Activated naive CD4-positive, alpha-beta T cell treated with anti-CD3 and anti-CD28 coated beads, Interleukin-2, amount 50 U/mL, for 24 hours (primary cell): ENCODE results near the gene DSCAM.

ENCODE experiments used
- H3K27ac Mint-ChIP-seq: one replicate; pipeline ENCODE4 v1.8.0; 2021; ENCODE audit warnings: mild to moderate bottlenecking, mixed read lengths
- H3K27me3 Mint-ChIP-seq: one replicate; pipeline ENCODE4 v1.8.0; 2021; ENCODE audit warnings: mixed read lengths
- H3K36me3 Mint-ChIP-seq: one replicate; pipeline ENCODE4 v1.8.0; 2021; ENCODE audit warnings: mixed read lengths
- H3K4me1 Mint-ChIP-seq: one replicate; pipeline ENCODE4 v1.8.0; 2021; ENCODE audit warnings: mixed read lengths
- H3K4me3 Mint-ChIP-seq: one replicate; pipeline ENCODE4 v1.8.0; 2021; ENCODE audit warnings: mild to moderate bottlenecking, mixed read lengths
- H3K9me3 Mint-ChIP-seq: one replicate; pipeline ENCODE4 v1.8.0; 2021; ENCODE audit warnings: mixed read lengths

The DSCAM gene

GRCh38 chr21:40819071-40819900 lies 27.7 kb downstream of the DSCAM start:
- no peak overlapping the region for H3K4me3 Mint-ChIP-seq
- H3K9me3 Mint-ChIP-seq = peaks cover 4% of the 10 kb centered on the region
- no peak overlapping the region for H3K27ac Mint-ChIP-seq
- H3K27me3 Mint-ChIP-seq = no peaks in the 10 kb centered on the region
- no peaks in the 10 kb centered on the region for H3K36me3 Mint-ChIP-seq
- no peaks in the 10 kb centered on the region for H3K4me1 Mint-ChIP-seq

DNA sequence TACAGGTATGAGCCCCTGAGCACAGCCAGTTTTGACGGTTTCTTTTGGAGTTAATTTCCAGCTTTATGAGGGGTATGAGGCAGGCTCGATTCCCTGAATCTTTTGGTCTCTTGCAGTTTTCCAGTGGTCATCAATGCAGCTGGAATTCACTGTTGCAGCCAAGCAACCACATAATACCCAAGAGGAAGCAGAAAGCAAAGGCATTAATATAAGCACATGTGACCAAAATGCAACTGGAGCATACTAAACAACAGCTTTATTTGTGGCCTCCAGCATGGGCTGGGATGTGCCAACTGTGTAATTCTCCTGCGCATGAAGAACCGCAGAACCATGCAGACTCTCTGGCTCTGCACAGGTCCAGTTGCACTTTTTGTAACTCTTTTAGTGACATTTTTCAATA lies 33.0 kb downstream of the DSCAM start:
- Mint-ChIP-seq H3K4me1 (no peaks in the 10 kb centered on the region), H3K4me3 (no peak overlapping the region), H3K27me3 (no peaks in the 10 kb centered on the region), H3K27ac (no peak overlapping the region), H3K9me3 (no peaks in the 10 kb centered on the region), H3K36me3 (no peaks in the 10 kb centered on the region)

DNA sequence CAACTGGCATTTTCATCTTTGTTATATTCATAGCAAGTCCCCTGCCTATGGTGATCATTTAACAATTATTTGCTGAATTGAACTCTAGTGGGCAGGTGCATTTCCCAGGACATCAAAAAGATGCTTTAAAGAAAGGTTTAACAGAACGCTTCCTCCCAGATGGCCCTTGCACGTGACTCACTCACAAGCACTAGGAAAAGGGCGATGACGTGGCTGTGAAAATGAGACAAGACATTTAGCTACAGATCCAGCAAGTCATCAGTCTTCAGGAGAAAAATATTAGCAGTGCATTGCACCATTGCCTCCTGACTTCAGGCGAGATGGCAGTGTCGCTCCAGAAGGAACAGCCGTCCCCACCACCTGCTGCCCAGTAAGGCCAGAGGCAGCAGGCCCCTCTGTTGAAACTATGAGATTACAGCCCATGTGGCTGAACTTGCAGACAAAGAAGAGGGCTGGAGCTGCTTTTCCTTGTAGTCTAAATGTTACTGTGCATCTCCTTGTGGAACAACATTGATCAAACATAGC lies 37.2 kb downstream of the DSCAM start:
- Mint-ChIP-seq H3K4me1 (no peaks in the 10 kb centered on the region), H3K27me3 (no peaks in the 10 kb centered on the region), H3K4me3 (no peak overlapping the region), H3K27ac (no peak overlapping the region), H3K9me3 (peaks cover 5% of the 10 kb centered on the region), H3K36me3 (no peaks in the 10 kb centered on the region)

DNA sequence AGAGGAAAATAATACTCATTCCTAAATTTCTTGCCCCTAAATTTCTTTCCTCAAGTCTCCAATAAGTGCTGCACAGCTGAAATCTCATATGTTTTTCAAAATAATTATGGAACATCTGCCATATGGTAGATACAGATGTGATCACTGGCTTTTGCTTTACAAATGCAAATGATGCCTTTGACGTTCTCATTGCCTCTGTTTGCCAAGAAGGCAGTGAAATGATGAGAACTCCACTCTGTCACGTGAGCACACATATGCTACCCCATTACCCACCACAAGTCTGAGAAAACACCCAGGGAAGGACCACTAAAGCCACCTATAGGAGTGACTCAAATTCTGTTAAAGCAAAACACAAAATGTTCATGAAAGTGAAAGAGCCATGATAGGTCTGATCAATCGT lies 43.9 kb downstream of the DSCAM start:
- no peak overlapping the region for H3K4me3 Mint-ChIP-seq
- H3K4me1 Mint-ChIP-seq = no peaks in the 10 kb centered on the region
- H3K27me3 Mint-ChIP-seq = peaks cover 2% of the 10 kb centered on the region
- H3K36me3 Mint-ChIP-seq = peaks cover 1% of the 10 kb centered on the region
- H3K9me3 Mint-ChIP-seq = peaks cover 18% of the 10 kb centered on the region
- H3K27ac Mint-ChIP-seq = no peak overlapping the region

DNA sequence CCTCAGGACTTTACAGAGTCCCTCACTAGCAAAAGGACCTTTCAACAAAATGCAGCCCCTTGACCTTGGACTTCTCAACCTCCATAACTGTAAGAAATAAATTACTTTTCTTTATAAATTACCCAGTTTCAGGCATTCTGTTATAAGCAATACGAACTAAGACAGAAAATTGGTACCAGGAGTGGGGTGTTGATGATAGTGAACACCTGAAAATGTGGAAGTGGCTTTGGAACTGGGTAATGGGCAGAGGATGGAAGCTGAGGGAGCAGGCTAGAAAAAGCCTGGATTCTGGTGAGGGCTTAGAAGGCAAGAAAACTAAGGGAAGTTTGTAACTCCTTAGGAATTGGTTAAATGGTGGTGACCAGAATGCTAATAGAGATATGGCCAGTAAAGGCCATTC lies 46.8 kb downstream of the DSCAM start:
- Mint-ChIP-seq H3K36me3 (peaks cover 1% of the 10 kb centered on the region), H3K9me3 (peaks cover 22% of the 10 kb centered on the region), H3K4me1 (no peaks in the 10 kb centered on the region), H3K27ac (no peak overlapping the region), H3K27me3 (peaks cover 2% of the 10 kb centered on the region), H3K4me3 (no peak overlapping the region)

DNA sequence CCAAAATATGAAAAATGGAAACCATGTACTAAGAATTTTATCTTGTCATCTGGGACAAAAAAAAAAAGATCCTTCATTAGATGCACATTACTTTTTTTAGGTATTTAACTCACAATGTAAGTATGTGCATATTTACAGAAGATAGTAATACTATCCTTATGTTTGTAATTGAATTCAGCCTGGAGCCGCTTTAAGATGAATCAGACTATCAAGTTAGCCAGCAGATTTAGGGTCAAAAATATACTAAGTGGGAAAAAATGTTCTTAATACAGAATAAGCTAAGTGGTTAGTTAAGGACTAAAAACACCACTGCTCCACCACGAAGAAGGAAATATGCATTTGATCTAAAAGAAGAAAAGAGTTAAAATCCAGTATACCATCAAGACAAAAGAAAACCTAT lies 49.1 kb downstream of the DSCAM start:
- peaks cover 23% of the 10 kb centered on the region for H3K9me3 Mint-ChIP-seq
- H3K4me3 Mint-ChIP-seq = no peak overlapping the region
- H3K27ac Mint-ChIP-seq = no peak overlapping the region
- no peaks in the 10 kb centered on the region for H3K36me3 Mint-ChIP-seq
- H3K27me3 Mint-ChIP-seq = no peaks in the 10 kb centered on the region
- H3K4me1 Mint-ChIP-seq = no peaks in the 10 kb centered on the region

DNA sequence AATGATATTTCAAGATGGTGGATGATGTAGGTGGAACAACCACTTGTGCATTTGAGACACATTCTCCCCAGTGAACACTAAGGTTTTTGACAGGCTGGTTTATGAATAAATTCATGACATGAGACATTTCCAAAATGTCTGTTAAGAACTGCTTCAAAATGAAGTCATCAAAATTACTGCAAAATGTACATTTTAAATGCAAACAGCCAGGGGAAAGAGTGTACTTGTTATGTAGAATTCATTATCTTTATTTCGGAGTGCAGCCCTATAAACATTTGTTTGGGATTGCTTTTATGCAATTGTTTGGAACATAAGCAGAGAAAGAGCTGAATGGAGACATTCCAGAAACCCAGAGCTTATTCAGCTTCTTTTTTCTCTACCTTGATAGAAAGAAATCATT lies 49.5 kb downstream of the DSCAM start:
- H3K27me3 Mint-ChIP-seq = no peaks in the 10 kb centered on the region
- no peaks in the 10 kb centered on the region for H3K4me1 Mint-ChIP-seq
- H3K36me3 Mint-ChIP-seq = no peaks in the 10 kb centered on the region
- no peak overlapping the region for H3K4me3 Mint-ChIP-seq
- peaks cover 21% of the 10 kb centered on the region for H3K9me3 Mint-ChIP-seq
- no peak overlapping the region for H3K27ac Mint-ChIP-seq

DNA sequence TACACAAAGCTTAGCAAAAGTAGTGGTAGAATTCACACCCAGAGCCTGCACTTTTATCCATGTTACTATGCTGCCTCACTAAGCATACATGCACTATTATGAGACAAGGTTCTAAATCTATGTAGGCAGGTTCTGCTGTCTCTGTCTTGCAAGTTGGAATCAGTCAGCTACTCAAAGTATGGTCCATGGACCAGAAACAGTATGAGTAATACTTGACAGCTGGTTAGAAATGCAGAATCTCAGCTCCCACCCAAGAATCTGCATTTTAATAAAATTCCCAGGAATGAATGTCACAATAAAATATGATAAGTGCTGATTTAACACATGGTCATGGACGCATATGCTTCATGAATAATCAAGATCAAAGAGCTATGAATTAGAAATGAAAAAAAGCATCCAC lies 50.5 kb downstream of the DSCAM start:
- H3K4me3 Mint-ChIP-seq = no peak overlapping the region
- H3K36me3 Mint-ChIP-seq = no peaks in the 10 kb centered on the region
- peaks cover 17% of the 10 kb centered on the region for H3K9me3 Mint-ChIP-seq
- H3K27ac Mint-ChIP-seq = no peak overlapping the region
- H3K27me3 Mint-ChIP-seq = no peaks in the 10 kb centered on the region
- H3K4me1 Mint-ChIP-seq = no peaks in the 10 kb centered on the region

DNA sequence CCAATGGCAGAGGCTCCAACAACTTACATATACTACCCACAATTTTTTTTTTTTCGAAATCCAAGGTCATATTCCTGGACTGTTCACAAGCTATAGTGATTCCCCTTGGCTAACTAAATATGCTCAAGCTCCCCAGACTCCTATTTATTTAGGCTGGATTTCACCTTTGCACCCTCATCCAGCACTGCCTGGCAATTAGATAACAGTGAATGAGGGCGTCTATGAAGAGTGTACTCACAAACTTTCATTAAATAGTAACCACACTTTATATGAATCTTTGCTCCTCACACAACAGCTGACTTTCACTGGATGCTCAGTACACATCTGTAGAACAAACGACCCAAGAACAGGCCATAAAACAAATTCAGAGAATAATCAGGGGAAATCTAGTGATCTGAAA lies 51.6 kb downstream of the DSCAM start:
- peaks cover 13% of the 10 kb centered on the region for H3K9me3 Mint-ChIP-seq
- no peak overlapping the region for H3K4me3 Mint-ChIP-seq
- no peaks in the 10 kb centered on the region for H3K4me1 Mint-ChIP-seq
- no peaks in the 10 kb centered on the region for H3K27me3 Mint-ChIP-seq
- H3K36me3 Mint-ChIP-seq = no peaks in the 10 kb centered on the region
- H3K27ac Mint-ChIP-seq = no peak overlapping the region

DNA sequence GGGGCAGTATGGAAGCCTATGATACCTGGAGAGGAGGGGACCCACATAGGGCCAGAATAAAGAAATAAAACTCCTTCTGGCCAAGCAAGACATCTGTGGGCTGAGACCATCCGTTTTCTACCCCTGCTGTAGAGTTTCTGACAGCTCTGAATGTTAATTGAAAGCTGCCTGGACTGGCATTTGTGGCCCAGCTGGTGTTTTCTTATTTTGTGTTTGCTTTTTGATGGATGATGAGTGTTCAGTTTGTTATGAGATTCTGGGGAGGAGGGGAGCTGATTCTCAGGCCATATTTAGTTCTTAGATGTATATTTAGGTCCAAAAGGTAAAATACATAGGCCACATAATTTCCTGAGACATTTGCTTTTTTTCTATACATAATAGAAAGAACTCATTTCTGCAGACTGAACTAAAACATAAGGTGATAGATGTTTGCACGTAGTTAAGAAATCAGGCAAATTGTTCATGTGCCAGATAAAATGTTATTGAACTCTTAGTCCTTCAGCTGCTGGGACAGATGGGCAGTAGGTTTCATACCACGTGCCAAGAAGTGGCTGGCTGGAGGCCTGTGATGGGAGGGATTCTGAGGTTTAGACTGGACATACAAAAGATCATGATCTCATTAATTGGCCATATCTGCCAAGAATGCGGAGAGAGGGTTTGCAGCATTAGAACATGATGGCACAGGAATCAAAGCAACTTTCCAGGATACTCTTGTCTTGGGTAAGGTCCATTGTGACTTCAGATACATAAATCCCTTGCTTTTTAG lies 54.1 kb downstream of the DSCAM start:
- no peak overlapping the region for H3K27ac Mint-ChIP-seq
- no peak overlapping the region for H3K4me3 Mint-ChIP-seq
- H3K27me3 Mint-ChIP-seq = no peaks in the 10 kb centered on the region
- H3K9me3 Mint-ChIP-seq = peaks cover 10% of the 10 kb centered on the region
- H3K4me1 Mint-ChIP-seq = no peaks in the 10 kb centered on the region
- H3K36me3 Mint-ChIP-seq = no peaks in the 10 kb centered on the region

DNA sequence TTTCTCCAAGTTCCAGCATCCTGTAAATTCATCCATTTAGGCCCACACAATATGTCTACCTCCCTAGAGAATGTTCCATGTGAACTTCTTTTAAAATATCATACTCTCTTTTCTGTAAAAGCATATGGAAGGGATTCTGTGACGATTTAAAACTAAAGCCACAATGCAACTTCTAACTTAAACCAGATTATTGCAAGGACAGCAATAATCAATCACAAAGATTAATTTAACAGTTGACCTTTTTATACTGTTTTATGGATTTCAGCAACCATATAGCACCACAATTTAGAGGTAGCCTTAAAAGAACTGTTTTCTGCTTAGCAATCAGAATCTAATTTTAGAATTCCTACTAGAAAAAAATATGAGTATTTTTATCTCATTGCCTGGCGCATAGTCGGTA lies 58.3 kb downstream of the DSCAM start:
- no peak overlapping the region for H3K4me3 Mint-ChIP-seq
- H3K9me3 Mint-ChIP-seq = no peaks in the 10 kb centered on the region
- H3K27me3 Mint-ChIP-seq = no peaks in the 10 kb centered on the region
- no peak overlapping the region for H3K27ac Mint-ChIP-seq
- H3K36me3 Mint-ChIP-seq = no peaks in the 10 kb centered on the region
- no peaks in the 10 kb centered on the region for H3K4me1 Mint-ChIP-seq

- H3K9me3 Mint-ChIP-seq = no peaks in the 10 kb centered on the region
- no peak overlapping the region for H3K4me3 Mint-ChIP-seq
Observed at GRCh38 chr21:40783404-40783803, 63.6 kb downstream of the DSCAM start.

GRCh38 chr21:40770435-40771055 lies 76.4 kb downstream of the DSCAM start:
- Mint-ChIP-seq H3K9me3 (no peaks in the 10 kb centered on the region), H3K27ac (no peak overlapping the region), H3K36me3 (no peaks in the 10 kb centered on the region), H3K4me1 (no peaks in the 10 kb centered on the region), H3K27me3 (peaks cover 2% of the 10 kb centered on the region), H3K4me3 (no peak overlapping the region)

More at GRCh38 chr21:40783404-40783803, 63.6 kb downstream of the DSCAM start:
- H3K36me3 Mint-ChIP-seq = no peaks in the 10 kb centered on the region
- H3K27ac Mint-ChIP-seq = no peak overlapping the region
- H3K27me3 Mint-ChIP-seq = no peaks in the 10 kb centered on the region
- no peaks in the 10 kb centered on the region for H3K4me1 Mint-ChIP-seq

- Mint-ChIP-seq H3K4me1 (no peaks in the 10 kb centered on the region), H3K27me3 (peaks cover 2% of the 10 kb centered on the region), H3K27ac (no peak overlapping the region), H3K4me3 (no peak overlapping the region), H3K9me3 (no peaks in the 10 kb centered on the region), H3K36me3 (no peaks in the 10 kb centered on the region)
Observed at GRCh38 chr21:40769231-40769630, 77.7 kb downstream of the DSCAM start.

- H3K36me3 Mint-ChIP-seq = no peaks in the 10 kb centered on the region
- peaks cover 2% of the 10 kb centered on the region for H3K27me3 Mint-ChIP-seq
- H3K27ac Mint-ChIP-seq = no peak overlapping the region
- H3K4me3 Mint-ChIP-seq = no peak overlapping the region
- no peaks in the 10 kb centered on the region for H3K9me3 Mint-ChIP-seq
- no peaks in the 10 kb centered on the region for H3K4me1 Mint-ChIP-seq
Observed at GRCh38 chr21:40768056-40768455, 78.9 kb downstream of the DSCAM start.

DNA sequence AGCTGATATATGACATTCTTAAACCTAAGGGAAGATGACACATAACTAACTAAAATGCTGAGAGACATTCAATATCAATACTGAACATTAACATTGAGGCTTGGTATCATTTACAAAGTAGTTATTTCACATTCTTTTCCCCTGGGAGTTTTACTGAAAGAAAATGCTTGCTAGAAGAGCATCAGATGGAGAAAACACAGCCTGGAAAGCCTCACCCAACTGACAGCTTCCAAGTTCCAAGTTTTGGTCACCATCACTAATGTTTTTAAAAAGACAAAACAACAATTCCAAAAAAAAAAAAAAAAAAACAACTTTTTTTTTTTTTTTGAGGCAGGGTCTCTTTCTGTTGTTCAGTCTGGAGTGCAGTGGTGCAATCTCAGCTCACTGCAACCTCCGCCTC lies 80.6 kb downstream of the DSCAM start:
- H3K27ac Mint-ChIP-seq = no peak overlapping the region
- no peak overlapping the region for H3K4me3 Mint-ChIP-seq
- H3K4me1 Mint-ChIP-seq = no peaks in the 10 kb centered on the region
- H3K9me3 Mint-ChIP-seq = no peaks in the 10 kb centered on the region
- no peaks in the 10 kb centered on the region for H3K27me3 Mint-ChIP-seq
- H3K36me3 Mint-ChIP-seq = no peaks in the 10 kb centered on the region
